Stimulated activated CD8-positive, alpha-beta memory T cell treated with anti-CD3 and anti-CD28 coated beads, Interleukin-4, amount 100 ng/mL, for 1 hour (primary cell): ENCODE data around the gene GPR152.

Source experiments
- DNase-seq, 2 donors: peaks; one replicate each; pipeline ENCODE4 v3.0.0-alpha.2; 2020; ENCODE audit warnings: low read depth in 2 of 2, low spot score in 1 of 2

GPR152 gene

DNA sequence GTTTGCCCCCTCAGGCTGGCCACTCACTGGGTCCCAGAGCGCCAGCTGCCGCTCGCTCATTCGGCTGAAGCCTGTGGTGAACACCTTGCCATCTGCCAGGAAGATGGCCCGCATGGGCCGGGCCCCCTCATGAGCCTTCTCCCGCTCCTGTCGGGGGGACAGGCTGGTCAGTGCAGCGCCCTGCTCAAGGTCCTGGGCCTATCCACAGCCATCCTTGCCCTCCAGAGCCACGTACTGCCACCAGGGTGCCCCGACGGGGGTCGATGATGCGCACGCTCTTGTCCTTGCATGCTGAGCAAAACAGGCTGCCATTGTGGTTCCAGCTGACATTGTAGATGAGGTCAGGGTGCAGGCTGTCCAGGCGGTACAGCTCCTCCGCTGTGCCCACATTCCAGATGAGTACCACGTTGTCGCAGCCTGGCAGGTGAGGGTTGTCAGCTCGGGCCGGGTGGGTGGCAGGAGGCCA lies 11.4 kb downstream of the GPR152 start:
- DNase-seq: no peak

DNA sequence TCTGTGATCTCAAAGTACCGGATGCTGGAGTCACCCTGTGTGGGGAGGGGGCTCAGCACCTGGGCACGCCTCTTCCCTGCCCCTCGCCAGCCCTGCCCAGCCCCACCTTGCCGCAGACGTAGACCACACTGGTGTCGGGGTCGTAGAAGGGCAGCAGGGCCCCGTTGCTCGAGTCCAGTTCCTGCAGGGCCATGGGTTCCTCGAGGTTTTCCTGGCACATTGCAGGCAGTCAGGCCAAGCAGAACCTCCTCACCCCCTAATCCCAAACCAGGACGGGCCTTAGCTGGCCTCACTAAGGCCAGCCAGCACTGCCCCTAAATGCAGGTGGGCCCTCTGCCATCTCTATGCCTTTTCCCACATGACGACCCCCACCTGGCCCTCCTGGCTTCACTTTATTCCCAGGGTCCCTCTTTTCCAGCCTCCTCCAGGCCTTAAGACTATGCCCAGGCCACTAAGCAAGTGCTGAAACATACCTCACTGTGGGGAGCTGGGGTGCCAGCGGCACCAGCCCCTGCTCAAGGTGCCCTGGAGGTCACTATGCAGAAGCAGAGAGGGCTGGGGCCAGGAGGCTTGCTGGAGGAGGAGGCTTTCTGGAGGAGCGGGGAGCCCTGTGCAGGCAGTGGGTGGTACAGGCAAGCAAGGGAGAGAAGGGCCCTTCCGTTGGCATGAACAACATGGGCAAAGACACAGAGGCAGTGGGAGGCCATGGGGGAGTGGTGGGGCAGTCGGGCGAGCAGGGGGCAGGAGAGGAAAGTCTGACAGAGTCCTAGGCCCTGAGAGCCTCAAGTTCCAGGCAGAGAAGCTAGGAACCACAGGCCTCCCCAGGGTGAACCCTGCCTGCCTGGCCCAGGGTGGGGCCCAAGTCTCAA lies 12.1 kb downstream of the GPR152 start:
- no peak for DNase-seq

DNA sequence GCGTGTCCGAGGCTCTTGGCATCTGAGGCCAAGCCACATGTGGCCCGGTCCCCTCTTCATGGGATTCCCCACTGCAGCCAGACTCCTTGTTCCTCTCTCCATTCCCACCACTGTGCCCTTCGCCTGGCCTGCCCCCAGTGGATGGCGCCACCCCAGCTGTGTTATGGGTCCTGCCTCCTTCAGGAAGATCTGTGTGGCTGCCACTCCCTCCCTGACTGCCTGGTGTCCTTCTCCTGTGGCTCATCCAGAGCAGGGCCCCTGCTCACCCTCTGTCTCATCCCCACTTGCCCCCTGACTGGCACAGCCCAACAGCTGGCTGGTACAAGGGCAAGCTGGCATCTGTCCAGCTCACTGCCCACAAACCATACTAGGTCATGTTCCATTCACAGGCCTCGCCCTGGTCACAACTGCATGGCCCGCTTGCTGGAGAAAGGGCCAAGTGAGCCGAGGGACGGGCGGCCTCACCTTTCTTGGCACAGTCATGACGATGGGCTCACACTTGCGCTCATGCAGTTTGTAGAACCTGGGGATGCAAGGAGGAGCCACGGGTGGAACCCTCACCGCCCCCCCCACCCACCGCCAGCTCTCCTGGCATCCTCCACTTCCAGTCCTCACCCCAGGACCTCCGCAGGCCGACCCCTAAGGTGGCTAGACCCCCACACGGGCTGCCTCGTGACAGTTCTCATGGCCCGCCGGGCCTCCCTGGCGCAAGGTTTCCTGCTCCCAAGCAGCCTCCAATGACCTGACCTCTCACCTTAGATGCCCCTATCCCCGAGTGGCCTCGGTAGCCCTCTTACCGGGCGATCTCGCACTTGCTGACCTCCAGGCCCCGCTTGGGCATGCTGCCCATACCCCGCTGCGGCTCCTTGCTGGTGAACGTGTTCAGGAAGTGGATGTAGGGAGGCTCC lies 13.0 kb downstream of the GPR152 start:
- DNase-seq: no peak

GRCh38 chr11:67438158-67438902 lies 14.2 kb downstream of the GPR152 start:
- peak in 1 of 2 donors; percentile 50 for DNase-seq

- no peak for DNase-seq
Measured at GRCh38 chr11:67437809-67438157, 14.7 kb downstream of the GPR152 start.

DNA sequence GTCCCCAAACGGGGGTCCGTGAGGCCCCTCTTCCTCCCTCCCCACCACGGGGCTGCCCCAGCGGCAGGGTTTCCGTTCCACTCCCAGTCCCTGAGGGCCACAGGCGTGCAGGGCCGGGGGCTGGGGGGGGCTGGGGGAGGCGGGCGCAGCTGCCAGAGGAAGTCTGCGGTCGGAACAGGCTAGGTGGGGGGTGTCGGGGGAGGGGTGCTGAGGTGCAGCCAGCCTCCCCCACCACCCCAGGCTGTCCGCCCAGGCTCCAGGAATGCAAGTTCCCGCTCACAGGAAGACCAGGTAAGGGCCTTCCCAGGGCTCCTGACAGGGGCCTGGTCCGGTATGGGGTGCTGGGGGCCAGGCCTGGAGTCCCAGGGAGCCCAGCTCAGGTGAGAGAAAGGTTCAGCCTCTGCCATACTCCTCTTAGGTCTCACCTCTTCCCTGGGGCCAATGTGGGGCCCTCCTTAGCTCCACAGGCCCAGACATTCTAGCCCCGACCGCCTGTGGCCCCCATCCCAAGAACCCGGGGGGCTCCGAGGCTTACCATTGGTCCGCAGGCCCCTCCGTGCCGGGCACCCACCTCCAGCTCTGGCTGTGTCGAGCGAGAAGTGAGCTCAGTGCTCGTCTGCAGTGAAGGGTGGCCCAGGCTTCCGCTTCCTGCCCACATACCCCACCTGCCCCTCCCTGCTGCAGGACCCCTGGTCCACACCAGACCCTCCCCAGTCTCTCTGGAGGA lies 15.3 kb downstream of the GPR152 start, which contains the start of gene PTPRCAP:
PTPRCAP (minus strand) TSS at position 601 of the 727 bp plus-strand sequence; CDS start at position 538, 63 bp downstream.
- peak; percentile 62 to 71 for DNase-seq

GRCh38 chr11:67436459-67437081 lies 16.0 kb downstream of the GPR152 start:
- peak in 1 of 2 donors; percentile 35 for DNase-seq

DNA sequence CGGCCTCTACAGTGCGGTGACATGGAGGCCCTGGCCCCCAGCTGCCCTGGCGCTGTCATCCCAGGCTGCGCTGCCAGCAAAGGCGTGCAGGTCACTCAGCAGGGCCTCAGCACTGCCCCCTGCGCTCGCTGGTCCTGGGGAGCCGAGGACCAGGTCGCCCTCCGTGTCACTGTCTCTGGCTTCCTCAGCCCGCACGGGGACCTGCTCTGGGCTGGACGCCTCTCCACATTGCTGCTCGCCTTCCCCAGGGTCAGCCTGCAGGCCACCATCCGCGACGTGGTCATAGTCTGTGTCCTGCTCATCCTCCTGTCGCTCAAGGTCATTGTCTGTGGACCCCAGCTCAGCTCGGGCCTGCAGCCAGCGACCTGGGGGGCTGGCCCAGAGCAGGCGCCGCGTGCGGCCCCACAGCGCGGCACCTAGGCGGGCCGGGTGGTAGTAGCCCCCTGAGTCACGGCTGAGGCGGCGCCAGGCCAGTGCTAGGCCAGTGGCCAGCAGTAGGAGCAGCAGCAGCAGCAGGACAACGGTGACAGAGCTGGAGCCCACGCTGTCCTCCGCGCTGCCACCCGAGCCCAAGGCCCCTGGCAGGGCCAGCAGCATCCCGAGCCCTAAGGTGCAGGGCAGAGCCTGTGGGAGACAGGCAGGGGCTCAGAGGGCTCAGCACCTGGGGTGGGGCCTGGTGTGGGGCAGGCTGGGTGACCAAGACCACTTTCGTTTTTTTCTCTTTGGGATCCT lies 16.6 kb downstream of the GPR152 start:
- DNase-seq: no peak

DNA sequence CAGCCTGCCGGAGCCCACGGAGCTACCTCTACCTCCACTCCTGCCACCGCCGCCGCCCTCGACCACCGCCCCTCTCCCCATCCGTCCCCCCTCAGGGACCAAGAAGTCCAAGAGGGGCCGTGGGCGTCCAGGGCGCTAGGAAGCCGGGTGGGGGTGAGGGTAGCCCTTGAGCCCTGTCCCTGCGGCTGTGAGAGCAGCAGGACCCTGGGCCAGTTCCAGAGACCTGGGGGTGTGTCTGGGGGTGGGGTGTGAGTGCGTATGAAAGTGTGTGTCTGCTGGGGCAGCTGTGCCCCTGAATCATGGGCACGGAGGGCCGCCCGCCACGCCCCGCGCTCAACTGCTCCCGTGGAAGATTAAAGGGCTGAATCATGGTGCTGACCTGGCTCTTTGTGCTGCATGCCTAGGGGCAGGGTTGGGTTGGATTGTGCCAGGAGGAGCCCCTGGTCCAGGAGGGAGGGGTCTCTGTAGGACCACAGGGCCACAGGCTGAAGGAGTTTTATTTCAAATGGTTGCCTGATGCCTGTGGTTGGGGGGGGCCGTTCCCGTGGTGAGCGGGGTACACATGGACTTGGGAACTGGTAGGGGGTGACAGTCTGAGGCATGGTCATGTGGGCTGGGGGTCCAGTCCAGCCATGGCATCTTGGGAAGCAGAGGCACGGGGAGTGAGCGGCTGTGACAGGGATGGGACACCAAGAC lies 17.4 kb downstream of the GPR152 start:
- DNase-seq: no peak

- DNase-seq: no peak
Measured at GRCh38 chr11:67434395-67434881, 18.1 kb downstream of the GPR152 start.

DNA sequence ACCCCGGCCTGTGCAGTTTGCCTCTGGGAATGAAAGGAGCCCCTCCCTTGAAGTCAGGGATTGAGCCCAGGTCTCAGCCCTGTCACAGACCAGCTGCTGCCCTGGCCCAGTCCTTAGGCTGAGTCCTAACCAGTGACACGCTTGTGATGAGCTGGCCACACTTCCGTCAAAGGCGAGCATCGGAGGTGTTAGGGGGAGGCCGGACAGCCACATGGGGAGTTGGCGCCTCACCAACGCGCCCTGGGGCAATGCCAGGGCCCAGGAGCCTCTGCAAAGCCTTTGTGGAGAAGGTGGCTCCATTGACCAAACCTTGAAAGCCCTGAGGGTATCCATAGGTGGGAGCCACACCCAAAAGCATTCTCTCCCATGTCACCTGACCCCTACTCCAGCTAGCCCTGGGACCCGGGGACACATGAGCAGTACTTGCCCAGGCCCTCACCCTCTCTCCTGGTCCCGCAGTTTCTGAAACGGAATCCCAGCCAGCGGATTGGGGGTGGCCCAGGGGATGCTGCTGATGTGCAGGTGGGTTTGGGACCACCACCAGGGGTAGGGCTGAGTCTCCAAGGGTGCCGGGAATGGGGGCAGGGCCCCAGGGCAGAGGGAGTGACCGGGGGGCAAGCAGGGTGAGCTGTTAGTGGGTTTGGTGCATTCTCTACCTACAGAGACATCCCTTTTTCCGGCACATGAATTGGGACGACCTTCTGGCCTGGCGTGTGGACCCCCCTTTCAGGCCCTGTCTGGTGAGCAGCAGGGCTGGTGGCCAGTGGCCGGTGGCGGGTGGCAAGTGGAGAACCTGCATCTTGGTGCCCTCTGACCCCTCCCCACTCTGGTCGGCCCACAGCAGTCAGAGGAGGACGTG lies 18.8 kb downstream of the GPR152 start:
- DNase-seq: no peak

DNA sequence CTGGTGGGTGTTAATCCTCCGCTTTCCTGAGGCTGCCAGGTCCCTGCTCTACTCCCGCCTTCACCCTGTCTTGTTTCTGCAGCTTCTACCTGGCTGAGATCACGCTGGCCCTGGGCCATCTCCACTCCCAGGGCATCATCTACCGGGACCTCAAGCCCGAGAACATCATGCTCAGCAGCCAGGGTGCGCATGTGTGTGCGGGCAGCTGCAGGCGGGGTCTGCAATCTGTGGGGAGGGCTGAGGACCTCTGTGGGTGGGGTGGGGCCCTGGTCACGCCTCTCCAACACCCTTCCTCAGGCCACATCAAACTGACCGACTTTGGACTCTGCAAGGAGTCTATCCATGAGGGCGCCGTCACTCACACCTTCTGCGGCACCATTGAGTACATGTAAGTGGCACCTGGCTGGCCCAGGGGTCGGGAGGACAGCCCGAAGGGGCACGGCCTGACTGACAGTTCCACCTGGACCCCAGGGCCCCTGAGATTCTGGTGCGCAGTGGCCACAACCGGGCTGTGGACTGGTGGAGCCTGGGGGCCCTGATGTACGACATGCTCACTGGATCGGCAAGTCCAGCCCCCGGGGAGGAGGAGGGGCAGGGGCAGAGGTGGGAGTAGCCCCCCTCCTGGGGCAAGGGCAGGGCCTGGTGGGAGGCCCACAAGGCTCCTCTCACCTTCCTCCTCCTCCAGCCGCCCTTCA lies 19.7 kb downstream of the GPR152 start:
- DNase-seq: no peak

DNA sequence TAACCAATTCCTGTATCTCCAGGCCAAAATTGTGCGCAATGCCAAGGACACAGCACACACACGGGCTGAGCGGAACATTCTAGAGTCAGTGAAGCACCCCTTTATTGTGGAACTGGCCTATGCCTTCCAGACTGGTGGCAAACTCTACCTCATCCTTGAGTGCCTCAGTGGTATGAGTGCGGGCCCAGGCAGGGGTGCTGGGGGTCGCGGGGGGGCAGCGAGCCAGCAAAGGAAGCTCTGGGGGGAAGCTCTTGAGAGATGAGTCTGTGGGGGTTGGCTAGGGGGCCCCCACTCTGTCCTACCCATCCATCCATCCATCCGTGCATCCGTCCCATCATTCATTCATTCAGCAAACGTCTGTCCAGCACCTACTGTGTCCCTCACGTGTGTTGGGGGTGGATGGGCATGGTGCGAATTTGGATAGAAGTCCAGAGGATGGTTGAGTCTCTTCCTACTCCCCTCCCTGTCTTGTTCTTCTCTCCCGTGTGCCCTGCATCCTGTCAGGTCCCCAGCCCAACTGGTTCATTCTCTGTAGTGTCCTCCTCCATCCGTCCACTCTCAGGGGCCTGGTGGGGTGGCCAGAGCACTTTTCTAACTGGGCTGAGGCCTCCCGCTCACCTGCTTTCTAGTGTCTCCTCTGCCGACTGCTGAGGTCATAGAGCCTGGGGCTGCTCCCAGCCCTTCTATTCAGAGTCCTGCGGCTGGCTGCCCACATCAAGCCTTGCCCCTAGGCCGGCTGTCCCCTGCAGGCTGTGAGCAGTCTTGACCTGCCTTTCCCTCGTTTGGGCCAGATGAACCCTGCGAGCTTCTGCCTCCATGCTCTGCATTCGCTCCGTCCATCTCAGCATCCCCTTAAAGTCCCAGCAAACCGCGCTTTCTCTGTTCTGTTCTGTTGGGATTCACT lies 20.9 kb downstream of the GPR152 start:
- DNase-seq: no peak

DNA sequence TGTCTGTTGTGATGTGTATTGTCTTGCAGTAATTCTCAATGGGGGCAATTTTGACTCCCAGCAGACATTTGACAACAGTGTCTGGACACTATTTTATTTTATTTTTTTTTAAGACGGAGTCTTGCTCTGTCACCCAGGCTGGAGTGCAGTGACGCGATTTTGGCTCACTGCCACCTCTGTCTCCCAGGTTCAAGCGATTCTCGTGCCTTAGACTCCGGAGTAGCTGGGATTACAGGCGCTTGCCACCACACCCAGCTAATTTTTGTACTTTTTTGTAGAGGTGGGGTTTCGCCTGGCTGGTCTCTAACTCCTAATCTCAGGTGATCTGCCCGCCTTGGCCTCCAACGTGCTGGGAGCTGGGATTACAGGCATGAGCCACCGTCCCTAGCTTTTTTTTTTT lies 22.8 kb downstream of the GPR152 start:
- DNase-seq: no peak

DNA sequence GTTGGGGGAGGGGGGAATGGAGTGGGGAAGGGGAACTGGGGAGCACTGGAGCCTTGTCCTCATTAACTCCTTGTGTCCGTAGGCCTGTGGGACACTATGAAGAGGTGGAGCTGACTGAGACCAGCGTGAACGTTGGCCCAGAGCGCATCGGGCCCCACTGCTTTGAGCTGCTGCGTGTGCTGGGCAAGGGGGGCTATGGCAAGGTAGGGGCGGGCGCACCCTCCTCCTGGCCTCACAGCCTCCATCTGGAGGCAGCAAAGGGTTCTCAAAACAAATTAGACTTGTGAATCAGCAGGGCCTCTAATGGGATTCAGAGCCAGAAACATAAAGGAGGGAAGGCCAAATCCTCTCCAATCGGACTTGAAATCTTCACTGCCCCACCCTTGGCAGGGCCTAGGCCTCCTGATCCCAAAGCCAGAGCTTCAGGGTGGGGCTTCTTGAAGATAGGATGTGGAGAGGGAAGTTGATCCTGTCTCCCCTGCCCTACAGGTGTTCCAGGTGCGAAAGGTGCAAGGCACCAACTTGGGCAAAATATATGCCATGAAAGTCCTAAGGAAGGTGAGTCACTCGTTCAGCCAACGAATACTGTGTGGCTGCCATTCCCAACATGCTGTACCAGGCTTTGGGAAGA lies 23.4 kb downstream of the GPR152 start:
- no peak for DNase-seq
